ENCODE results near the gene GAB3. TPM values are rescaled to one million over a fixed set of nuclear protein-coding genes. Genes with fewer than 3 reads are reported as not detected.

GAB3 gene
- total RNA-seq, 1 donor from 2014 or later = 0.90 TPM

GRCh38 chrX:154762537-154763296 lies 11.8 kb upstream of the GAB3 start, which contains the start of gene DKC1:
TSS of gene DKC1 (plus strand) at chrX:154762864. CDS start at chrX:154762966, 102 bp downstream.
- H3K36me3 Mint-ChIP-seq (ENCODE audit: low read depth, unreplicated experiment) = peaks cover 11% of the 10 kb centered on the region
- TF ChIP-seq CTCF (IDR thresholded peaks at IDR 0.05; ENCODE audit: unreplicated experiment) = no peak
- no peaks in the 10 kb centered on the region for H3K9me3 Mint-ChIP-seq (ENCODE audit: unreplicated experiment)
- H3K4me3 Mint-ChIP-seq (ENCODE audit: unreplicated experiment) = peak within 1 kb of the TSS; percentile 86
- H3K27ac Mint-ChIP-seq (ENCODE audit: unreplicated experiment) = peak within 1 kb of the TSS; percentile 42
- peak; percentile 86 for DNase-seq (ENCODE audit: low spot score)
- H3K4me1 Mint-ChIP-seq (ENCODE audit: unreplicated experiment) = peaks cover 6% of the 10 kb centered on the region
- no peaks in the 10 kb centered on the region for H3K27me3 Mint-ChIP-seq (ENCODE audit: unreplicated experiment)

- H3K36me3 Mint-ChIP-seq (ENCODE audit: low read depth, unreplicated experiment) = peaks cover 11% of the 10 kb centered on the region
- H3K9me3 Mint-ChIP-seq (ENCODE audit: unreplicated experiment) = no peaks in the 10 kb centered on the region
- no peak for TF ChIP-seq CTCF (IDR thresholded peaks at IDR 0.05; ENCODE audit: unreplicated experiment)
- H3K27ac Mint-ChIP-seq (ENCODE audit: unreplicated experiment) = peak overlapping the region; percentile 42
- peaks cover 6% of the 10 kb centered on the region for H3K4me1 Mint-ChIP-seq (ENCODE audit: unreplicated experiment)
- no peaks in the 10 kb centered on the region for H3K27me3 Mint-ChIP-seq (ENCODE audit: unreplicated experiment)
- DNase-seq (ENCODE audit: low spot score) = no peak
- H3K4me3 Mint-ChIP-seq (ENCODE audit: unreplicated experiment) = peak overlapping the region; percentile 85
Observed at GRCh38 chrX:154761977-154762536, 11.2 kb upstream of the GAB3 start.

- peaks cover 6% of the 10 kb centered on the region for H3K4me1 Mint-ChIP-seq (ENCODE audit: unreplicated experiment)
- no peak for DNase-seq (ENCODE audit: low spot score)
- no peak overlapping the region for H3K4me3 Mint-ChIP-seq (ENCODE audit: unreplicated experiment)
- no peaks in the 10 kb centered on the region for H3K9me3 Mint-ChIP-seq (ENCODE audit: unreplicated experiment)
- no peaks in the 10 kb centered on the region for H3K27me3 Mint-ChIP-seq (ENCODE audit: unreplicated experiment)
- H3K27ac Mint-ChIP-seq (ENCODE audit: unreplicated experiment) = no peak overlapping the region
- no peaks in the 10 kb centered on the region for H3K36me3 Mint-ChIP-seq (ENCODE audit: low read depth, unreplicated experiment)
- no peak for TF ChIP-seq CTCF (IDR thresholded peaks at IDR 0.05; ENCODE audit: unreplicated experiment)
Observed at GRCh38 chrX:154758696-154759095, 7.8 kb upstream of the GAB3 start.

- no peak for TF ChIP-seq CTCF (IDR thresholded peaks at IDR 0.05; ENCODE audit: unreplicated experiment)
- H3K27me3 Mint-ChIP-seq (ENCODE audit: unreplicated experiment) = peaks cover 2% of the 10 kb centered on the region
- H3K4me1 Mint-ChIP-seq (ENCODE audit: unreplicated experiment) = peaks cover 5% of the 10 kb centered on the region
- H3K9me3 Mint-ChIP-seq (ENCODE audit: unreplicated experiment) = no peaks in the 10 kb centered on the region
- peak overlapping the region; percentile 81 for H3K4me3 Mint-ChIP-seq (ENCODE audit: unreplicated experiment)
- no peaks in the 10 kb centered on the region for H3K36me3 Mint-ChIP-seq (ENCODE audit: low read depth, unreplicated experiment)
- H3K27ac Mint-ChIP-seq (ENCODE audit: unreplicated experiment) = no peak overlapping the region
- no peak for DNase-seq (ENCODE audit: low spot score)
Observed at GRCh38 chrX:154751669-154752271, 893 bp upstream of the GAB3 start.

Data from endothelial cell (in vitro differentiated cells).